HepG2 (cell line): ENCODE measurements around the gene MYH16. TPM values are rescaled to one million over a fixed set of nuclear protein-coding genes. Genes with fewer than 3 reads are reported as not detected.
A peak's percentile ranks its signal among the peaks of the same experiment; 100 is the strongest.

Experiments
- ADNP ChIP-seq: sonication (generic); formaldehyde crosslinking; IDR thresholded peaks from 2 replicates; pipeline ENCODE4 v1.4.0; 2020; ENCODE audit warnings: missing genetic modification reagents
- BORCS8-MEF2B ChIP-seq: sonication (generic); formaldehyde crosslinking; IDR thresholded peaks from 2 replicates; pipeline ENCODE4 v1.8.0; 2022; ENCODE audit warnings: mild to moderate bottlenecking, missing genetic modification reagents
- FOXK1 ChIP-seq: sonication (generic); formaldehyde crosslinking; IDR thresholded peaks from 2 replicates; pipeline ENCODE4 v1.4.0; 2020; ENCODE audit warnings: low read depth, missing genetic modification reagents, borderline replicate concordance
- JDP2 ChIP-seq: sonication (generic); formaldehyde crosslinking; IDR thresholded peaks from 2 replicates; pipeline ENCODE4 v1.8.1; 2022; ENCODE audit warnings: missing genetic modification reagents, borderline replicate concordance
- MAZ ChIP-seq, 2 experiments: sonication (generic) in 1 of 2; formaldehyde crosslinking in 1 of 2; IDR thresholded peaks; 2 replicates each; pipeline versions ENCODE4 v1.5.0 to v1.6.1; 2012 to 2020; ENCODE audit warnings: low read depth in 2 of 2, mild to moderate bottlenecking in 2 of 2, borderline replicate concordance in 1 of 2, improper control_type of control experiment in 1 of 2, low read length in 1 of 2, missing genetic modification reagents in 1 of 2, moderate library complexity in 1 of 2
- NFYC ChIP-seq: IDR thresholded peaks from 2 replicates; pipeline ENCODE4 v1.6.1; 2016; ENCODE audit warnings: missing genetic modification reagents, missing compliant biosample characterization
- SMARCE1 ChIP-seq: fragments of 450-650 bp; IDR thresholded peaks from 2 replicates; pipeline ENCODE4 v1.6.1; 2017; ENCODE audit warnings: borderline replicate concordance
- SP4 ChIP-seq: sonication (generic); formaldehyde crosslinking; IDR thresholded peaks from 2 replicates; pipeline ENCODE4 v1.8.1; 2023; ENCODE audit warnings: mild to moderate bottlenecking, missing genetic modification reagents
- TCF12 ChIP-seq, 2 experiments: fragments of 450-650 bp in 1 of 2; sonication (generic) in 1 of 2; formaldehyde crosslinking in 1 of 2; IDR thresholded peaks; 2 replicates each; pipeline versions ENCODE4 v1.6.1 to v1.8.0; 2017 to 2022; ENCODE audit warnings: antibody characterized with exemption in 1 of 2, mild to moderate bottlenecking in 1 of 2, missing genetic modification reagents in 1 of 2, moderate library complexity in 1 of 2
- TEF ChIP-seq: sonication (generic); formaldehyde crosslinking; IDR thresholded peaks from 2 replicates; pipeline ENCODE4 v1.5.0; 2020; ENCODE audit warnings: missing genetic modification reagents
- ZNF704 ChIP-seq: sonication (generic); formaldehyde crosslinking; IDR thresholded peaks from 2 replicates; pipeline ENCODE4 v1.8.1; 2023; ENCODE audit warnings: mild to moderate bottlenecking, inconsistent platforms, moderate library complexity, missing genetic modification reagents, borderline replicate concordance
- ZNF788 ChIP-seq: sonication (generic); formaldehyde crosslinking; IDR thresholded peaks from 2 replicates; pipeline ENCODE4 v1.5.0; 2020; ENCODE audit warnings: mild to moderate bottlenecking, missing genetic modification reagents, borderline replicate concordance
- ZNF790 ChIP-seq: sonication (generic); formaldehyde crosslinking; IDR thresholded peaks from 2 replicates; pipeline ENCODE4 v1.8.0; 2022; ENCODE audit warnings: missing genetic modification reagents, mild to moderate bottlenecking, borderline replicate concordance
- ZNF839 ChIP-seq: sonication (generic); formaldehyde crosslinking; IDR thresholded peaks from 2 replicates; pipeline ENCODE4 v1.4.0; 2020; ENCODE audit warnings: missing genetic modification reagents, mild to moderate bottlenecking, borderline replicate concordance
- ZNF850 ChIP-seq: sonication (generic); formaldehyde crosslinking; conservative IDR thresholded peaks from 2 replicates; pipeline ENCODE4 v1.9.0; 2021; ENCODE audit warnings: mild to moderate bottlenecking, missing genetic modification reagents
- ZNF883 ChIP-seq: sonication (generic); formaldehyde crosslinking; IDR thresholded peaks from 2 replicates; pipeline ENCODE4 v1.5.1; 2020; ENCODE audit warnings: mild to moderate bottlenecking, missing genetic modification reagents; ENCODE audit errors: not compliant biosample characterization
- polyA plus RNA-seq, 8 experiments: library from polyadenylated mRNA; depleted of rRNA in 3 of 8; stranded (reverse) in 7 of 8; unstranded in 1 of 8; fragments of >200 nt; fragmentation: Illumina TruSeq in 4 of 8; extraction: Trizol in 4 of 8; gene quantifications; 2 replicates each; pipeline versions ENCODE4 v1.2.1 to v1.2.3, GENCODE V29; 2011 to 2016; ENCODE audit warnings: low read depth in 4 of 8, missing spikeins in 1 of 8, mixed read lengths in 1 of 8; ENCODE audit not compliant: insufficient read depth in 1 of 8
- total RNA-seq, 5 experiments: library from RNA; depleted of rRNA; stranded (reverse); fragments of >200 nt; fragmentation: Illumina TruSeq; extraction: Trizol; gene quantifications; 2 replicates each; pipeline ENCODE4 v1.2.3, GENCODE V29; 2016; ENCODE audit warnings: low read depth in 1 of 5
- TF ChIP-seq, protein P1 (sequence below): sonication (generic); formaldehyde crosslinking; conservative IDR thresholded peaks from 2 replicates; pipeline ENCODE4 v1.4.0; 2020; ENCODE audit warnings: missing genetic modification reagents
- TF ChIP-seq, protein P2 (sequence below): sonication (generic); formaldehyde crosslinking; IDR thresholded peaks from 2 replicates; pipeline ENCODE4 v1.4.0; 2020; ENCODE audit warnings: missing genetic modification reagents
- TF ChIP-seq, protein P3 (sequence below): sonication (generic); formaldehyde crosslinking; IDR thresholded peaks from 2 replicates; pipeline ENCODE4 v1.4.0; 2020; ENCODE audit warnings: mild to moderate bottlenecking, missing genetic modification reagents
- TF ChIP-seq, protein P4 (sequence below): sonication (generic); formaldehyde crosslinking; IDR thresholded peaks from 2 replicates; pipeline ENCODE4 v1.5.0; 2020; ENCODE audit warnings: missing genetic modification reagents

MYH16 gene
- total and polyA plus RNA-seq, 2 of the 13 experiments (the other 11 are each of a cell fraction or from before 2014, with no cell fraction given), result 0.05 to 0.15 TPM

DNA sequence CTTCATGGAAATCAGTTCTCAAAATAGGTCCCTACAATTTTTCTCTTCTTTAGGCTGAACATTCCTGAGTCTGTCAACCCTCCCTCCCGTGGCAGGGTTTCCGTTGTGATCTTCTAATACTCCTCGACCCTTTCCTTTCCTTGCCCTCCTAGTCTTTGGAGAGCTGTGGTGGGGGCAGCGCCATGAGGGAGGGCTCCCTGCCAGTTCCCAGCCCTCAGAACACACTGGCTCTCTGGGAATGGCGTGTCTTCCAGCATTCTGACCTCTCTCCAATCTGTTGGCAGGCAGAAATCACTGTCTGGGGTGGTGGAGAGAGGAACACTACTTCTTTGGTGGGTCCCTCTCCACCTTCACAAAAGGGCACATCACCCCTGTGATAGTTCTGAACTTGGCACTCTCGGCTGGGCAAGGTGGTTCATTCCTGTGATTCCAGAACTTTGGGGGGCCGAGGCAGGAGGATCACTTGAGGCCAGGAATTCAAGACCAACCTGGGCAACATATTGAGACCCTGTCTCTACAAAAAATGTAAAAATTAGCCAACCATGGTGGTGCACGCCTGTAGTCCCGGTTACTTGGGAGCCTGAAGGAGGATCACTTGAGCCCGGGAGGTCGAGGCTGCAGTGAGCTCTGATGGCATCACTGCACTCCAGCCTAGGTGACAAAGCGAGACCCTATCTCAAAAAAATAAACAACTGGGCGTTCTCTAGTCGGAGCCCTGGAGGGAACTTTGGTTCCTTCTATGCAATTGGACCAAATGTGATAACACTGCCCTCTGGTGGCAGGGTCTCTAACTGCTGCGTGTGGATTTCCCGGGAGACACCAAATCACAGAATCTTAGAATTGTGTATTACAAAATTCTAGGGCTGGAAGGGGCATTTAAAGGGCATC, 39.9 kb downstream of the MYH16 start (continued):
- TF ChIP-seq, protein P1, sequence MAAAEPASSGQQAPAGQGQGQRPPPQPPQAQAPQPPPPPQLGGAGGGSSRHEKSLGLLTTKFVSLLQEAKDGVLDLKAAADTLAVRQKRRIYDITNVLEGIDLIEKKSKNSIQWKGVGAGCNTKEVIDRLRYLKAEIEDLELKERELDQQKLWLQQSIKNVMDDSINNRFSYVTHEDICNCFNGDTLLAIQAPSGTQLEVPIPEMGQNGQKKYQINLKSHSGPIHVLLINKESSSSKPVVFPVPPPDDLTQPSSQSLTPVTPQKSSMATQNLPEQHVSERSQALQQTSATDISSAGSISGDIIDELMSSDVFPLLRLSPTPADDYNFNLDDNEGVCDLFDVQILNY (CRISPR knock-in tag), result no peak
- TF ChIP-seq NFYC (no peak), ZNF790 (CRISPR knock-in tag) (no peak), TCF12 (IDR thresholded peaks at IDR 0.05) (no peak), TCF12 (CRISPR knock-in tag; IDR thresholded peaks at IDR 0.05) (no peak), ZNF883 (CRISPR knock-in tag) (no peak), SP4 (CRISPR knock-in tag) (no peak), TEF (no peak), SMARCE1 (no peak), ZNF704 (CRISPR knock-in tag) (no peak), ZNF850 (CRISPR knock-in tag) (no peak), FOXK1 (CRISPR knock-in tag) (peak; percentile 37; the same call in 1 of the 2 replicates), MAZ (IDR thresholded peaks at IDR 0.05; ENCODE audit: borderline replicate concordance, low read depth, low read length) (no peak), MAZ (CRISPR knock-in tag; IDR thresholded peaks at IDR 0.05; ENCODE audit: low read depth) (no peak), ZNF788 (no peak), ADNP (CRISPR knock-in tag) (no peak), ZNF839 (CRISPR knock-in tag) (no peak), BORCS8-MEF2B (CRISPR knock-in tag) (0 out of 2 replicates have a peak, but pooled peaks have one; percentile 33), JDP2 (no peak)
- TF ChIP-seq, protein P2, sequence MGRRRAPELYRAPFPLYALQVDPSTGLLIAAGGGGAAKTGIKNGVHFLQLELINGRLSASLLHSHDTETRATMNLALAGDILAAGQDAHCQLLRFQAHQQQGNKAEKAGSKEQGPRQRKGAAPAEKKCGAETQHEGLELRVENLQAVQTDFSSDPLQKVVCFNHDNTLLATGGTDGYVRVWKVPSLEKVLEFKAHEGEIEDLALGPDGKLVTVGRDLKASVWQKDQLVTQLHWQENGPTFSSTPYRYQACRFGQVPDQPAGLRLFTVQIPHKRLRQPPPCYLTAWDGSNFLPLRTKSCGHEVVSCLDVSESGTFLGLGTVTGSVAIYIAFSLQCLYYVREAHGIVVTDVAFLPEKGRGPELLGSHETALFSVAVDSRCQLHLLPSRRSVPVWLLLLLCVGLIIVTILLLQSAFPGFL (CRISPR knock-in tag), result no peak
- TF ChIP-seq, protein P3, sequence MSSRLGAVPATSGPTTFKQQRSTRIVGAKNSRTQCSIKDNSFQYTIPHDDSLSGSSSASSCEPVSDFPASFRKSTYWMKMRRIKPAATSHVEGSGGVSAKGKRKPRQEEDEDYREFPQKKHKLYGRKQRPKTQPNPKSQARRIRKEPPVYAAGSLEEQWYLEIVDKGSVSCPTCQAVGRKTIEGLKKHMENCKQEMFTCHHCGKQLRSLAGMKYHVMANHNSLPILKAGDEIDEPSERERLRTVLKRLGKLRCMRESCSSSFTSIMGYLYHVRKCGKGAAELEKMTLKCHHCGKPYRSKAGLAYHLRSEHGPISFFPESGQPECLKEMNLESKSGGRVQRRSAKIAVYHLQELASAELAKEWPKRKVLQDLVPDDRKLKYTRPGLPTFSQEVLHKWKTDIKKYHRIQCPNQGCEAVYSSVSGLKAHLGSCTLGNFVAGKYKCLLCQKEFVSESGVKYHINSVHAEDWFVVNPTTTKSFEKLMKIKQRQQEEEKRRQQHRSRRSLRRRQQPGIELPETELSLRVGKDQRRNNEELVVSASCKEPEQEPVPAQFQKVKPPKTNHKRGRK (CRISPR knock-in tag), result no peak
- TF ChIP-seq, protein P4, sequence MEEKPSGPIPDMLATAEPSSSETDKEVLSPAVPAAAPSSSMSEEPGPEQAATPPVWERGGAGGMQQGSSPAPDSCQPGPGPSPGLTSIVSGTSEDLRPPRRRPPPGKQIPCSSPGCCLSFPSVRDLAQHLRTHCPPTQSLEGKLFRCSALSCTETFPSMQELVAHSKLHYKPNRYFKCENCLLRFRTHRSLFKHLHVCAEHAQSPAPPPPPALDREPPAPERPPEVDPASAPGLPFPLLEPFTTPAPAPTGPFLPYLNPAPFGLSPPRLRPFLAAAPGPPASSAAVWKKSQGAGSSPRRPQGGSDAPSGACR (CRISPR knock-in tag), result no peak
